Measurements from ENCODE around the gene WDPCP. TPM values are rescaled to one million over a fixed set of nuclear protein-coding genes. Genes with fewer than 3 reads are reported as not detected.

WDPCP gene
- total and polyA plus RNA-seq, 4 donors: 1.1 to 7.6 (median 2.7) TPM

- TF ChIP-seq RXRA (IDR thresholded peaks at IDR 0.05) (no peak), CTCF (IDR thresholded peaks at IDR 0.05; ENCODE audit: low read depth, low read length, missing input control) (no peak)
These were observed 16.4 kb upstream of the WDPCP start (continued) for GRCh38 chr2:63604666-63605065.

- DNase-seq (ENCODE audit: low spot score): no peak
- Histone ChIP-seq H3K27me3 (ENCODE audit: control insufficient read depth in 4 of 4, insufficient read depth in 4 of 4, low read length in 3 of 4) (no peaks in the 10 kb centered on the region), H3K36me3 (ENCODE audit: control insufficient read depth in 4 of 4, insufficient read depth in 3 of 4, low read depth in 1 of 4, low read length in 3 of 4) (peaks cover 13 to 48% (median 41%) of the 10 kb centered on the region in 4 donors), H3K4me1 (ENCODE audit: control insufficient read depth in 4 of 4, insufficient read depth in 4 of 4, low read length in 3 of 4) (peaks cover 0 to 3% (median 0%) of the 10 kb centered on the region in 4 donors), H3K27ac (ENCODE audit: low read depth in 1 of 2, low read length in 2 of 2) (no peak overlapping the region), H3K9me3 (ENCODE audit: control insufficient read depth in 4 of 4, low read length in 3 of 4) (no peaks in the 10 kb centered on the region), H3K4me3 (ENCODE audit: low read depth in 1 of 3, low read length in 3 of 3) (no peak overlapping the region), H3K9ac (ENCODE audit: low read depth in 1 of 2, low read length in 2 of 2) (no peak overlapping the region)
- TF ChIP-seq FOXA1 (IDR thresholded peaks at IDR 0.05) (no peak), NR2F2 (IDR thresholded peaks at IDR 0.05) (no peak), ATF3 (IDR thresholded peaks at IDR 0.05) (no peak), RAD21 (IDR thresholded peaks at IDR 0.05) (no peak), SP1 (IDR thresholded peaks at IDR 0.05) (no peak), YY1 (IDR thresholded peaks at IDR 0.05) (no peak), REST (IDR thresholded peaks at IDR 0.05) (no peak), HNF4G (IDR thresholded peaks at IDR 0.05) (no peak), HNF4A (conservative IDR thresholded peaks at IDR 0.05) (no peak), ZBTB33 (IDR thresholded peaks at IDR 0.05) (no peak), CTCF (IDR thresholded peaks at IDR 0.05; ENCODE audit: low read depth, low read length, missing input control) (no peak), RXRA (IDR thresholded peaks at IDR 0.05) (no peak), EGR1 (IDR thresholded peaks at IDR 0.05; ENCODE audit: low read depth in 2 of 2) (no peak)
- WGBS: 93% methylated on average over 1 of the region's 1 CpG
These were observed 12.7 kb upstream of the WDPCP start for GRCh38 chr2:63600881-63601460.
